GM19099 (cell line): ENCODE results near the gene C3orf22.

Source experiments
- POLR2A ChIP-seq: IDR thresholded peaks from 3 replicates; pipeline ENCODE4 v1.6.1; 2011; ENCODE audit warnings: low read depth; ENCODE audit not compliant: insufficient read length; ENCODE audit errors: extremely low read depth

C3orf22 gene

DNA sequence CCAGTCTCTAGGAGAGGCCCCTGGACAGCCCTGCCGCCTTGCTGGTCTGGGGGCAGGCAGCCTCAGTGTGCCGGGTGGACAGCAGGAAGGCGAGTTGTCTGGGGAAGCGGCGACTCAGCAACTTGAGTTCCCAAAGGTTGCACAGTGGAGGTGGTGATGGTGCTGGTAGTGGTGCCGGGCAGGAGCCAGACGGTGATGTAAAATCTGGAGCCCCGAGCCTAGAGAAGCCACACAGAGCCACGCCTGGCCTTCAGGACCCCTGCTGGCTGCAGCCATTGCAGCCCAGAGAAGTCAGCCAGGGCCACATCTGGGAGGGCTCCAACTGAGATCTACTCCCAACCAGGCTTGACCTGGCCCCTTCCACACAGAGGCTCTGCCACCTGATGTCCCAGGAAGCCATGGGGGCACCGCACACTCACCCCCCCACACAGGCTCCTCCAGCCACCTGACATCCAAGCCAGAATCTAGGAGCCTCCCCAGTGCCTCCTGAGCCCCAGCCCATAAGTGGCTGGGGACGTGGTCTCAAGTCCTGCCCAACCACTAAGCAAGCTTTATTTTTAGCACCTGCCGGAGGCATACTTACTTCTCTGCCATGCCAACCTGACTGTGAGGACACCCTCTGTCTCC lies 8.8 kb downstream of the C3orf22 start:
- TF ChIP-seq POLR2A = no peak

DNA sequence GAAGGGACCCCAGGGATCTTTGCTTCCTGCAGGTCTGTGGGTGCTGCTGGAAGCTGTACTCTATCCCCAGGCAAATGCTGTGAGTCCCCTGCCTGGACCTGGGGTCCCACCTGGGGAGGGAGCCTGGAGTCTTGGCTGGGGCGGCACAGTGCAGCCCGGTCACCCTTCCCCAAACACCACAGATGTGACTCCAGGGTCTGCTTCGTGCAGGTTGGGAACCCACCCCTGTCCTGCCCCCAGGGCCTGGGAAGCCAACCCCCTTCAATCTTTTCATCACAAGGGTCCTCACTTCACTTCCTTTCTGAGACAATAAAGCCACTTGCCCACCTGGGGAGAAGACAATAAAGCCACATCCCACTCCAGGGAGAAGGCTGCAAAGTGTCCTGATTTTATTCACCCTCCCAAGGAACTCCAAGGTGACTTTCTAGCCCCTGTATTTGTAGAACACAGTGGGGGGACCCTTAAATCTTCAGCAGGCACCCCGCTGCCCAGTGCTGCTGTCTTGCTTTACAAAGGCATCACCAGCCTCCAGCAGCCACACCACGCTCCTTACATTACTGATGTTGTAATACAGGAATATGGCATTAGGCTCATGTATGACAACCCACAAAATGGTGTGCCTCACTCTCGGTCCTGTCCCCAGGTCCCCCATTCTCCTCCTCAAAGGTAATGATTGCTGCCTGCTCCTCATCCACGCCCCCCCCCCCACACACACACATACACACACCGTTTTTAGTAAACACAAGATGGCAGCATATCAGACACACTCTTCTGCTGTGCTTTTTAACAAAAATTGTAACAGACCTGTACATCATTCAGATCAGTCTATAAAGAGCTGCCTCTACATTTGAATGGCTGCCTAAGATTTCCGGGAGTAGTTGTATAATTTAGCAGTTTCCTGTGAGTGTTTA lies 9.9 kb downstream of the C3orf22 start:
- TF ChIP-seq POLR2A = no peak

DNA sequence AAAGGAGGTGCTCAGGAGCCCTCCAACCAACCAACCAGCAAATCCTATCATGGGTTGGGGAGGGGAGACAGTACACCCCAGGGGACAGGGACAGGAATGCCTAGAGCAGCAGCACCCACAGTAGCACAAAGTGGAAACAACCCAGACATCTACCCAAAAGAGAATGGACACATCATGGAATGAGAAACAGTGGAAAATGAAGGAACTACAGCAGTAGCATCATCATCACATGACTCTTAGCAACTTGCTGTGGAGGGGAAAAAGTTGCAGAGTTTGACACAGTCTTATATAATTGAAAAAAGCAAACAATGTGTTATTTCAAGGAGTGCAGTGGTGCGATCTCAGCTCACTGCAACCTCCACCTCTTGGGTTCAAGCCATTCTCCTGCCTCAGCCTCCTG lies 11.0 kb downstream of the C3orf22 start:
- no peak for TF ChIP-seq POLR2A

GRCh38 chr3:126546549-126547239 lies 12.0 kb downstream of the C3orf22 start:
- TF ChIP-seq POLR2A = no peak

DNA sequence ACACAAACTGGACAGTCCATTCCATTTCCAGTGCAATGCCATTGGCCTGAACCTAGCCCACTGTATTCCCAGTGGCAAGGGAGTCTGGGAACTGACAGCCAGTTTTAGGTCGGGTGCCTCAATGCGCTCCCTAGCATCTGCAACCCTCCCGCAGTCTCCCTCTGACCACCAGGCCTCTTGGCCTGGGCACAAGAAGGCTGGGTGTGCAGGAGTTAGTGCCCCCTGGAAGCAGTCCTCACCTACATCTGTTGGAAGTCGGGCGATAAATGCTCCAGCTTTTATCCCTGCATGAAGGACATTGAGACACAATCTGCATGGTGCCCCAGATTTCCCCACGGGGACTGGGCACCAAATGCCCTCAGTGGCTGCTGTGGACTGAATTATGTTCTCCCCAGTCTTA lies 12.7 kb downstream of the C3orf22 start:
- TF ChIP-seq POLR2A = no peak

DNA sequence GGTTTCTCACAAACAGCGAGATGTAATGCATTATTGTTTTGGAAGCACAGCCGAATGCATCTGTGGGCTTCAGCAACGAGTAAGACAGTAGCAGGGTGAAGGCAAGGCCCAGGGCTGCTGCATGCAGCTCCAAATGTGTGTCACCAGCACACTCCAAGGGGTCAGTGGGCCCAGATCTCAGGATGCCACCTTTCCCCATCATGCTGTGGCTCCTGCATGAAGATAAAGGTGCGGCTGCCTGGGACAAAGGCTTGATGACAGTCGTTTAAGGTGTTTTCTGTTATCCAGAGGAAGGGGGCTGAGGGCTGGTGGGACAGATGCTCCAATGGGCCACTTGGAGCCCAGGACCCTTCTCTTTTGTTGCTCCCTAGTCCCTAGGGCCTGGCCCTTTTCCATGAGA lies 13.2 kb downstream of the C3orf22 start:
- TF ChIP-seq POLR2A = no peak

GRCh38 chr3:126544596-126545281 lies 14.0 kb downstream of the C3orf22 start:
- TF ChIP-seq POLR2A = no peak

GRCh38 chr3:126543457-126544061 lies 15.2 kb downstream of the C3orf22 start:
- TF ChIP-seq POLR2A = no peak

GRCh38 chr3:126542340-126543241 lies 16.1 kb downstream of the C3orf22 start:
- TF ChIP-seq POLR2A = no peak

DNA sequence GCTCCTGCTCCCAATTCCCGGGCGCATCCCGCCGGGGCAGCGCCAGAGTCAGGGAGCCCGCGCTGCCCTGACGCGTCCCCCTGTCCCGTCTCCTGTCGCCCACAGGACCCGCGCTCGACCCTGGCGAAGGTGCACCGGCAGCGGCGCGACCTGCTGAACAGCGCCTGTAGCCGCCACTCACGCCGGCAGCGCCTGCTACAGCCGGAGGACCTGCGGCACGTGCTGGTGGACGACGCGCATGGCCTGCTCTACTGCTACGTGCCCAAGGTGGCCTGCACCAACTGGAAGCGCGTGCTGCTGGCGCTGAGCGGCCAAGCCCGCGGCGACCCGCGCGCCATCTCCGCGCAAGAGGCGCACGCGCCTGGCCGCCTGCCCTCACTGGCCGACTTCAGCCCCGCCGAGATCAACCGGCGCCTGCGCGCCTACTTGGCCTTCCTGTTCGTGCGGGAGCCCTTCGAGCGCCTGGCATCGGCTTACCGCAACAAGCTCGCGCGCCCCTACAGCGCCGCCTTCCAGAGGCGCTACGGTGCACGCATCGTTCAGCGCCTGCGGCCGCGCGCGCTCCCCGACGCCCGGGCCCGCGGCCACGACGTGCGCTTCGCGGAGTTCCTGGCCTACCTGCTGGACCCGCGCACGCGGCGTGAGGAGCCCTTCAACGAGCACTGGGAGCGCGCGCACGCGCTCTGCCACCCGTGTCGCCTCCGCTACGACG lies 16.9 kb downstream of the C3orf22 start:
- no peak for TF ChIP-seq POLR2A

DNA sequence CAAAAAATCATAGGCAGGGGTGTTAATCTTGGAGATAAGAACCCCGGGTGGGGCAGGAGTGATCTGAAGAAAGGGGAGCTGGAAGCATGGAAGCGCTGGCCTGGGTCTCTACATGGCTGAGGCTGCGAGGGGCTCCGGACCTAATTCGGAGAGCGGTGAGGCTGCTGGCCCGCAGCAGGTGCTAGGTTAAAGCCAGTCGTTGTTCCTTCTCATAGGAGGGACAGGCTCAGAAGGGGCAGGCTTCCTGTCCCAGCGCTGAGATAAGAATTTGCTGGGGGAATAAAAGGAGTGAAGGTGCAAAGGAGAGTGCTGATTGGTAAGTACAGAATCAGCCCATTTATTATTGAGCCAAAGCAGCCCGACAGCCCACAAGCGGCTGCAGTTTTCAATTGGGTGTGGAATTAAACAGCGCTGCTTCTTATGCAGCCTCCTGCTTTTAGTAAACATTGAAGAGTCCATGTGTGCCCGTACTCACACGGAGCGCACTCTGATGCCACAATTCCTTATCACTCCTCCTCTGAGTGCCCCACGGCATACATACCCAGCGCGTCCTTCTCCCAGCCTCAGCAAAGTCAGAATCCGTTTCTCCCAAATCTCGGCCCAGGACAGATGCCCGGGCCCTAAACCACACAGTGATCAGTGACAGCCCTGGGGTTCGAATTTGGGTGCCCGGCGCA lies 17.6 kb downstream of the C3orf22 start:
- TF ChIP-seq POLR2A = no peak

- no peak for TF ChIP-seq POLR2A
Measured at GRCh38 chr3:126540342-126540849, 18.3 kb downstream of the C3orf22 start.
